Karpas-422 (cell line): ENCODE measurements around the gene MYL12B. TPM values are rescaled to one million over a fixed set of nuclear protein-coding genes. Genes with fewer than 3 reads are reported as not detected.
"Not testable (repeated sequence)": the region's sequence is repeated elsewhere in the genome, so short reads cannot be mapped to it uniquely, and the experiment has no call there.

Source experiments
- DNase-seq: peaks from one replicate; pipeline ENCODE4 v3.0.0-alpha.2; 2015
- H2AFZ ChIP-seq: fragments of 200-600 bp; sonication (generic); 2 replicates; pipeline ENCODE4 v1.6.1; 2014; ENCODE audit warnings: antibody characterized with exemption, low read length, mixed read lengths
- H3K27ac ChIP-seq: fragments of 200-600 bp; sonication (generic); 2 replicates; pipeline ENCODE4 v1.5.1; 2014; ENCODE audit warnings: mild to moderate bottlenecking, low read length, moderate library complexity
- H3K27me3 ChIP-seq: fragments of 200-600 bp; sonication (generic); 2 replicates; pipeline ENCODE4 v1.6.1; 2014; ENCODE audit warnings: low read length, mixed read lengths
- H3K36me3 ChIP-seq: fragments of 200-600 bp; sonication (generic); 2 replicates; pipeline ENCODE4 v1.6.1; 2014; ENCODE audit warnings: low read length, mixed read lengths; ENCODE audit not compliant: insufficient read depth
- H3K4me1 ChIP-seq: fragments of 200-600 bp; sonication (generic); 2 replicates; pipeline ENCODE4 v1.6.1; 2014; ENCODE audit warnings: mild to moderate bottlenecking, low read length, mixed read lengths
- H3K4me2 ChIP-seq: fragments of 200-600 bp; sonication (generic); 2 replicates; pipeline ENCODE4 v1.6.1; 2014; ENCODE audit warnings: low read length, low read depth, mild to moderate bottlenecking; ENCODE audit not compliant: poor library complexity, severe bottlenecking
- H3K4me3 ChIP-seq: fragments of 200-600 bp; sonication (generic); 2 replicates; pipeline ENCODE4 v1.5.1; 2014; ENCODE audit warnings: mild to moderate bottlenecking, antibody characterized with exemption, low read length, mixed read lengths
- H3K79me2 ChIP-seq: fragments of 200-600 bp; sonication (generic); 2 replicates; pipeline ENCODE4 v1.6.1; 2014; ENCODE audit warnings: mild to moderate bottlenecking, low read length, mixed read lengths
- H3K9ac ChIP-seq: fragments of 200-600 bp; sonication (generic); 2 replicates; pipeline ENCODE4 v1.6.0; 2014; ENCODE audit warnings: low read length
- H3K9me2 ChIP-seq: fragments of 200-600 bp; sonication (generic), shearing (Covaris generic); replicated peaks from 2 replicates; pipeline ENCODE4 v1.6.0; 2014; ENCODE audit warnings: mild to moderate bottlenecking, low read length, moderate library complexity; ENCODE audit not compliant: insufficient read depth
- H3K9me3 ChIP-seq: fragments of 300-700, 200-600 bp; sonication (generic); 2 replicates; pipeline ENCODE4 v1.6.1; 2014; ENCODE audit warnings: low read length, mixed read lengths
- H4K20me1 ChIP-seq: fragments of 200-600 bp; sonication (generic); 2 replicates; pipeline ENCODE4 v1.6.1; 2014; ENCODE audit warnings: mild to moderate bottlenecking, antibody characterized with exemption, low read length, low read depth; ENCODE audit not compliant: insufficient read depth
- total RNA-seq: library from RNA; depleted of rRNA; stranded (reverse); fragments of >200 nt; shearing (Covaris generic); gene quantifications from 2 replicates; pipeline ENCODE4 v1.2.3, GENCODE V29; 2014; ENCODE audit warnings: low replicate concordance

Gene MYL12B
- total RNA-seq, 1 experiment from 2014 or later = 254 TPM

GRCh38 chr18:3305933-3306332, 44.0 kb downstream of the MYL12B start:
- no peaks in the 10 kb centered on the region for H3K79me2 ChIP-seq
- H3K4me3 ChIP-seq = no peak overlapping the region
- no peaks in the 10 kb centered on the region for H3K27me3 ChIP-seq
- no peak for DNase-seq
- no peak overlapping the region for H3K9ac ChIP-seq
- peak overlapping the region; percentile 50; the same call in 1 of the 2 replicates for H2AFZ ChIP-seq
- no peaks in the 10 kb centered on the region for H3K4me1 ChIP-seq
- no peaks in the 10 kb centered on the region for H3K9me2 ChIP-seq
- no peak overlapping the region for H3K27ac ChIP-seq
- no peaks in the 10 kb centered on the region for H4K20me1 ChIP-seq
- H3K36me3 ChIP-seq = no peaks in the 10 kb centered on the region
- H3K4me2 ChIP-seq = no peak overlapping the region
- no peaks in the 10 kb centered on the region for H3K9me3 ChIP-seq

GRCh38 chr18:3306391-3306790, 44.5 kb downstream of the MYL12B start:
- no peak overlapping the region for H2AFZ ChIP-seq
- no peak for DNase-seq

GRCh38 chr18:3313685-3314084, 51.8 kb downstream of the MYL12B start:
- Histone ChIP-seq H3K36me3 (no peaks in the 10 kb centered on the region), H3K27me3 (no peaks in the 10 kb centered on the region), H3K79me2 (no peaks in the 10 kb centered on the region), H2AFZ (no peak overlapping the region), H3K4me2 (no peak overlapping the region), H3K4me3 (no peak overlapping the region), H4K20me1 (no peaks in the 10 kb centered on the region), H3K9me3 (no peaks in the 10 kb centered on the region), H3K9me2 (no peaks in the 10 kb centered on the region), H3K9ac (no peak overlapping the region), H3K27ac (no peak overlapping the region), H3K4me1 (no peaks in the 10 kb centered on the region)
- no peak for DNase-seq

More at GRCh38 chr18:3306391-3306790, 44.5 kb downstream of the MYL12B start:
- Histone ChIP-seq H3K4me2 (no peak overlapping the region), H4K20me1 (no peaks in the 10 kb centered on the region), H3K27me3 (no peaks in the 10 kb centered on the region), H3K9me2 (no peaks in the 10 kb centered on the region), H3K4me1 (no peaks in the 10 kb centered on the region), H3K9me3 (no peaks in the 10 kb centered on the region), H3K36me3 (no peaks in the 10 kb centered on the region), H3K27ac (no peak overlapping the region), H3K9ac (no peak overlapping the region), H3K79me2 (no peaks in the 10 kb centered on the region), H3K4me3 (no peak overlapping the region)

- not testable (repeated sequence) for H3K36me3 ChIP-seq, H3K9me3 ChIP-seq, H3K4me1 ChIP-seq, H3K27me3 ChIP-seq, H2AFZ ChIP-seq, H3K9me2 ChIP-seq, H4K20me1 ChIP-seq, H3K27ac ChIP-seq, H3K9ac ChIP-seq, DNase-seq, H3K79me2 ChIP-seq, H3K4me3 ChIP-seq, H3K4me2 ChIP-seq
Observed at GRCh38 chr18:3315344-3315743, 53.4 kb downstream of the MYL12B start.

GRCh38 chr18:3319399-3319798, 57.5 kb downstream of the MYL12B start:
- Histone ChIP-seq H3K4me3 (no peak overlapping the region), H3K36me3 (no peaks in the 10 kb centered on the region), H3K4me1 (peaks cover 18% of the 10 kb centered on the region), H3K79me2 (no peaks in the 10 kb centered on the region), H3K27ac (no peak overlapping the region), H3K9me2 (no peaks in the 10 kb centered on the region), H3K4me2 (peak overlapping the region; percentile 20), H3K9me3 (no peaks in the 10 kb centered on the region), H3K27me3 (peaks cover 2% of the 10 kb centered on the region; the same call in 1 of the 2 replicates), H4K20me1 (no peaks in the 10 kb centered on the region), H3K9ac (no peak overlapping the region), H2AFZ (peak overlapping the region; percentile 64; the same call in 1 of the 2 replicates)
- no peak for DNase-seq

- H3K9me2 ChIP-seq = no peaks in the 10 kb centered on the region
- peak overlapping the region; percentile 64; the same call in 1 of the 2 replicates for H2AFZ ChIP-seq
- H3K9me3 ChIP-seq = no peaks in the 10 kb centered on the region
- peaks cover 18% of the 10 kb centered on the region for H3K4me1 ChIP-seq
- no peaks in the 10 kb centered on the region for H4K20me1 ChIP-seq
- H3K36me3 ChIP-seq = no peaks in the 10 kb centered on the region
- H3K9ac ChIP-seq = no peak overlapping the region
- peak overlapping the region; percentile 20 for H3K4me2 ChIP-seq
- DNase-seq = no peak
- H3K4me3 ChIP-seq = no peak overlapping the region
- H3K27ac ChIP-seq = no peak overlapping the region
- H3K27me3 ChIP-seq = peaks cover 2% of the 10 kb centered on the region; the same call in 1 of the 2 replicates
- H3K79me2 ChIP-seq = no peaks in the 10 kb centered on the region
Observed at GRCh38 chr18:3319894-3320454, 58.0 kb downstream of the MYL12B start.

- Histone ChIP-seq H3K27me3 (peaks cover 2% of the 10 kb centered on the region; the same call in 1 of the 2 replicates), H2AFZ (no peak overlapping the region), H3K9me3 (no peaks in the 10 kb centered on the region), H3K4me3 (no peak overlapping the region), H3K4me1 (peaks cover 18% of the 10 kb centered on the region), H3K27ac (no peak overlapping the region), H3K36me3 (no peaks in the 10 kb centered on the region), H3K9me2 (no peaks in the 10 kb centered on the region), H4K20me1 (no peaks in the 10 kb centered on the region), H3K9ac (no peak overlapping the region), H3K79me2 (no peaks in the 10 kb centered on the region), H3K4me2 (no peak overlapping the region)
- DNase-seq = no peak
Observed at GRCh38 chr18:3321133-3321812, 59.3 kb downstream of the MYL12B start.

- no peaks in the 10 kb centered on the region for H3K9me2 ChIP-seq
- H3K9me3 ChIP-seq = no peaks in the 10 kb centered on the region
- no peaks in the 10 kb centered on the region for H3K36me3 ChIP-seq
- peaks cover 18% of the 10 kb centered on the region for H3K4me1 ChIP-seq
- no peak overlapping the region for H2AFZ ChIP-seq
- no peak for DNase-seq
- H3K9ac ChIP-seq = no peak overlapping the region
- no peak overlapping the region for H3K4me3 ChIP-seq
- H4K20me1 ChIP-seq = no peaks in the 10 kb centered on the region
- no peaks in the 10 kb centered on the region for H3K79me2 ChIP-seq
- H3K27me3 ChIP-seq = peaks cover 2% of the 10 kb centered on the region; the same call in 1 of the 2 replicates
- peak overlapping the region; percentile 13 for H3K4me2 ChIP-seq
- H3K27ac ChIP-seq = no peak overlapping the region
Observed at GRCh38 chr18:3323900-3324299, 62.0 kb downstream of the MYL12B start.
